Fibroblast of the aortic adventitia (primary cell): ENCODE data around the gene KIF1A. TPM values are rescaled to one million over a fixed set of nuclear protein-coding genes. Genes with fewer than 3 reads are reported as not detected.

ENCODE experiments used
- DNase-seq: peaks from one replicate; pipeline ENCODE4 v3.0.0-alpha.2; 2010; ENCODE audit warnings: low read depth
- H3K4me3 ChIP-seq: 2 replicates; pipeline ENCODE4 v1.5.1; 2011; ENCODE audit warnings: low read depth, mild to moderate bottlenecking, control low read depth, low read length, moderate library complexity
- total RNA-seq: library from RNA; depleted of rRNA; stranded (reverse); fragments of >200 nt; gene quantifications from 2 replicates; pipeline ENCODE4 v1.2.3, GENCODE V29; 2012; ENCODE audit warnings: low replicate concordance
- TF ChIP-seq, protein P1 (sequence below): IDR thresholded peaks from 2 replicates; pipeline ENCODE4 v1.5.1; 2011; ENCODE audit warnings: mild to moderate bottlenecking, low read length, control low read depth, inconsistent platforms; ENCODE audit not compliant: insufficient read depth

Gene KIF1A, protein sequence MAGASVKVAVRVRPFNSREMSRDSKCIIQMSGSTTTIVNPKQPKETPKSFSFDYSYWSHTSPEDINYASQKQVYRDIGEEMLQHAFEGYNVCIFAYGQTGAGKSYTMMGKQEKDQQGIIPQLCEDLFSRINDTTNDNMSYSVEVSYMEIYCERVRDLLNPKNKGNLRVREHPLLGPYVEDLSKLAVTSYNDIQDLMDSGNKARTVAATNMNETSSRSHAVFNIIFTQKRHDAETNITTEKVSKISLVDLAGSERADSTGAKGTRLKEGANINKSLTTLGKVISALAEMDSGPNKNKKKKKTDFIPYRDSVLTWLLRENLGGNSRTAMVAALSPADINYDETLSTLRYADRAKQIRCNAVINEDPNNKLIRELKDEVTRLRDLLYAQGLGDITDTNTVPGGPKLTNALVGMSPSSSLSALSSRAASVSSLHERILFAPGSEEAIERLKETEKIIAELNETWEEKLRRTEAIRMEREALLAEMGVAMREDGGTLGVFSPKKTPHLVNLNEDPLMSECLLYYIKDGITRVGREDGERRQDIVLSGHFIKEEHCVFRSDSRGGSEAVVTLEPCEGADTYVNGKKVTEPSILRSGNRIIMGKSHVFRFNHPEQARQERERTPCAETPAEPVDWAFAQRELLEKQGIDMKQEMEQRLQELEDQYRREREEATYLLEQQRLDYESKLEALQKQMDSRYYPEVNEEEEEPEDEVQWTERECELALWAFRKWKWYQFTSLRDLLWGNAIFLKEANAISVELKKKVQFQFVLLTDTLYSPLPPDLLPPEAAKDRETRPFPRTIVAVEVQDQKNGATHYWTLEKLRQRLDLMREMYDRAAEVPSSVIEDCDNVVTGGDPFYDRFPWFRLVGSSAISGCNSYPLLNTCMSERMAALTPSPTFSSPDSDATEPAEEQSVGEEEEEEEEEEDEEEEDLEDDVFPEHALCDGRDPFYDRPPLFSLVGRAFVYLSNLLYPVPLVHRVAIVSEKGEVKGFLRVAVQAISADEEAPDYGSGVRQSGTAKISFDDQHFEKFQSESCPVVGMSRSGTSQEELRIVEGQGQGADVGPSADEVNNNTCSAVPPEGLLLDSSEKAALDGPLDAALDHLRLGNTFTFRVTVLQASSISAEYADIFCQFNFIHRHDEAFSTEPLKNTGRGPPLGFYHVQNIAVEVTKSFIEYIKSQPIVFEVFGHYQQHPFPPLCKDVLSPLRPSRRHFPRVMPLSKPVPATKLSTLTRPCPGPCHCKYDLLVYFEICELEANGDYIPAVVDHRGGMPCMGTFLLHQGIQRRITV (N-terminal part only)
- total RNA-seq, result under 0.01 TPM in 1 of 2 replicates, not detected in the other

DNA sequence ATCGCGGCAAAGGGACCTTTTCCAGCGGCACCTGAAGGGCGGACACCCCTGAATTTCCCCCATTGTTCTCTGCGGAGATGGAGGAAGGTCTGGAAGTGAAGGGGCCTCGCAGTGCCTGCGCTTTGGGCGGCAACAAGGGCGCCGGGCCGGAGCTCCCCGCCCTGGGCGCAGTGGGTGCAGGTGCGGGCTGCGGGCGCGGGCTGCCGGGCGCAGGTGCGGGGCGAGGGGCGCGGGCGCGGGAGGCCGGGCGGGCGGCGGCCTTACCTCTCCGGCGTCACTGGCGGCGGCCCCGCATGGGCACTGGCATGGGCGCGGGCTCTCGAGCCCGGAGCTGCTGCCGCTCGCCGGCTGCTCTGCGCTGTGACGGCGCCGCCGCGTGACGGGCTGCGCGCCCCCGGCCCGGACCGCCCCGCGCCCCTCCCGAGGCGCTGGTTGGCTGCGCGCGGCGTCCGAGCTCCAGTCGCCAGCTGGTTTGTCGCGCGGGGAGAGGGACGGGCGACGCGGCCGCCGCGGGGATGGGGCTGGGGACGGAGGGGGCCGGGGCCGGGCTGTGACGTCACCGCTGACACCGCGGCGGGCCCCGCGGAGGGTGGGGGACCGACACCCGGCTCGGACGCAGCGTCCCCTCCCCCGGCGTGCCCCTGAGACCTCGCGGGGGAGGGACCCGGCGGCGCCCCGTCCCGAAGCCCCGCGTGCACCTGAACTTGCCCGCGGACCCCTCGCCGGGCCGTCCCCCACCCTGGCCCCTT, at the start of gene KIF1A:
Gene KIF1A (minus strand): TSS at position 362 of the 749 bp plus-strand sequence. CDS start 22,467 bp downstream, outside the sequence.
- no peak for DNase-seq

DNA sequence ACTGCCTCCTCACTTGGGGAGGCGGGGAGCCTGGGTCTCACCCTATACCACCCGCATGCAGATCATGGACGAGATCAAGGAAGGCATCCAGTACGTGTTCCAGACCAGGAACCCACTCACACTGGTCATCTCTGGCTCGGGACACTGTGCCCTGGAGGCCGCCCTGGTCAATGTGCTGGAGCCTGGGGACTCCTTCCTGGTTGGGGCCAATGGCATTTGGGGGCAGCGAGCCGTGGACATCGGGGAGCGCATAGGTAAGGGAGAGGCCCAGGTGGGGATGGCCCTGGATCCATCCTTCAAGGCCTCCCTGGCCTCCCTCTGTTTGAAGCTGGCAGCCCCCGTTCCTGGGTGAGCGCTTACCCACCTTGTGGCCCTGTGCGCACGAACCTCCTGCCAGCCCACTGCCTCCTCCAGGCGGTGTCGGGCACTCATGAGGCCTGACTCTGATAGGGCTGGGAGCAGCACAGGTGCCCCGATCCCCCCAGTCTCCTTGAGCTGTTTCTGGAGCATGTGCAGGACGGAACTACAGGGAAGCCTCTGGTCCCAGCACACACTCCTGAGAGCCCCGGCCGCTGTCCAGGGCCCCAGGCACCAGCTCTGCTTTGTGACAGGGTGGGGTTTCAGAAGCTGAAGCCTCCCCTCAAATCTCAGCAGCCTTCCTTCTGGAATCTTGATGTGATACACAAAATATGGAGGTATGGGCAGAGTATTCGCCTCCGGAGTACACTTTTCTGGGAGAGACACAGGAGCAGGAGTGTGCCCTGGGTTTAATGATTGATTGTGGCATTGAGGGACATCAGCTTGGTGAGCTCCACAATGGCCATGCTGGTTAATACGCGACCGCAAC, 49.3 kb upstream of the KIF1A start:
- TF ChIP-seq, protein P1, sequence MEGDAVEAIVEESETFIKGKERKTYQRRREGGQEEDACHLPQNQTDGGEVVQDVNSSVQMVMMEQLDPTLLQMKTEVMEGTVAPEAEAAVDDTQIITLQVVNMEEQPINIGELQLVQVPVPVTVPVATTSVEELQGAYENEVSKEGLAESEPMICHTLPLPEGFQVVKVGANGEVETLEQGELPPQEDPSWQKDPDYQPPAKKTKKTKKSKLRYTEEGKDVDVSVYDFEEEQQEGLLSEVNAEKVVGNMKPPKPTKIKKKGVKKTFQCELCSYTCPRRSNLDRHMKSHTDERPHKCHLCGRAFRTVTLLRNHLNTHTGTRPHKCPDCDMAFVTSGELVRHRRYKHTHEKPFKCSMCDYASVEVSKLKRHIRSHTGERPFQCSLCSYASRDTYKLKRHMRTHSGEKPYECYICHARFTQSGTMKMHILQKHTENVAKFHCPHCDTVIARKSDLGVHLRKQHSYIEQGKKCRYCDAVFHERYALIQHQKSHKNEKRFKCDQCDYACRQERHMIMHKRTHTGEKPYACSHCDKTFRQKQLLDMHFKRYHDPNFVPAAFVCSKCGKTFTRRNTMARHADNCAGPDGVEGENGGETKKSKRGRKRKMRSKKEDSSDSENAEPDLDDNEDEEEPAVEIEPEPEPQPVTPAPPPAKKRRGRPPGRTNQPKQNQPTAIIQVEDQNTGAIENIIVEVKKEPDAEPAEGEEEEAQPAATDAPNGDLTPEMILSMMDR, result no peak
- no peak for DNase-seq
- H3K4me3 ChIP-seq, result no peak overlapping the region

More for the DNA sequence above, at the start of gene KIF1A:
- H3K4me3 ChIP-seq, result no peak within 1 kb of the TSS
- TF ChIP-seq, protein P1, result no peak

DNA sequence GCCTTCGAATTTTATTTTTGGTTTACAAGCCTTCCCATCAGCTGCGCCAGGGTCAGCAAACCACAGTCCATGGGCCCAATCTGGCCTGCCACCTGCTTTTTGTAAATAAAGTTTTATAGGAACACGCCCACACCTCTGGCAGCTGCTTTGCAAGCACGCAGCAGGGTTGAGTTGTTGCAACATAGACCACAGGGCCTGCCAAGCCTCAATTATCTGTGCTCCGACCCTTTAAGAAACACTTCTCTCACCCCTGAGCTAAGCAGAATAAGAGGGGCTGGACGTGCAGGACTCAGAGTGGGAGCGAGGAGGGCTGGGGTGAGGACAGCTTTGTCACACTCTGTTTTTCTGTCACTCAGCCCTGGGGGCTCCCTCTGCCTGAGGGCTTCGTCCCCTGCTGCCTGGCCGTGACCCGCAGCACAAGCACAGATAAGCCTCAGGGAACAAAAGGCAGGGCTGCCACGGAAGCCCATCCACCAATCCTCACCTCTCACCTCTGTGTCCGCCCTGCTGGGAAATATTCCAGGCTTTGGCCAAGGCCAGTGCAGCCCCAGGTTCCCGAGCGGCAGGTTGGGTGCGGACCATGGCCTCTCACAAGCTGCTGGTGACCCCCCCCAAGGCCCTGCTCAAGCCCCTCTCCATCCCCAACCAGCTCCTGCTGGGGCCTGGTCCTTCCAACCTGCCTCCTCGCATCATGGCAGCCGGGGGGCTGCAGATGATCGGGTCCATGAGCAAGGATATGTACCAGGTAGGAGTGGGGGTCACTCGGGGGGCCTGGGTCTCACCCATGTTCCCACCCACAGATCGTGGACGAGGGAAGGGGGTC, 48.5 kb upstream of the KIF1A start, which contains the start of gene AGXT:
Gene AGXT (plus strand): TSS at position 539 of the 823 bp plus-strand sequence. CDS start 42 bp downstream, at position 581.
- DNase-seq, result peak; percentile 42
- TF ChIP-seq, protein P1, result no peak
- H3K4me3 ChIP-seq, result no peak within 1 kb of the TSS

DNA sequence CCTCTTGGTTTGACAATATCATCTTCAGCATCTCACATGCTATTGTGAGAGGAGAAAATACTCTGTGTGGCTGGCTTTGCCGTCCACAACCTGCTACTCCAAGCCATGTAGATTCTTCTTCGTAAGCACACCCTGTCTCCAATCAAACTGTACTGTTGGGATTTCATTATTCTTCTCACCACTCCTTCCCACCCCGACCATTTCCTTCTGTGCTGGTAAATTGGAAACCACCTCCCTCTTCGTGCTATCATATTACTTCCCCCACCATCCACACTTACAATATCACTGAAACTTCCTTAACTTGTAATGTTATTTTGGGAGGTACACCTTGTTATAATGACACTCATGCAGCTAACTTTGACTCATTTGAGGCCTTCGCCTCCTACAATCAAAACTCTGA, 45.4 kb upstream of the KIF1A start:
- TF ChIP-seq, protein P1, result no peak
- no peak overlapping the region for H3K4me3 ChIP-seq
- DNase-seq, result no peak

DNA sequence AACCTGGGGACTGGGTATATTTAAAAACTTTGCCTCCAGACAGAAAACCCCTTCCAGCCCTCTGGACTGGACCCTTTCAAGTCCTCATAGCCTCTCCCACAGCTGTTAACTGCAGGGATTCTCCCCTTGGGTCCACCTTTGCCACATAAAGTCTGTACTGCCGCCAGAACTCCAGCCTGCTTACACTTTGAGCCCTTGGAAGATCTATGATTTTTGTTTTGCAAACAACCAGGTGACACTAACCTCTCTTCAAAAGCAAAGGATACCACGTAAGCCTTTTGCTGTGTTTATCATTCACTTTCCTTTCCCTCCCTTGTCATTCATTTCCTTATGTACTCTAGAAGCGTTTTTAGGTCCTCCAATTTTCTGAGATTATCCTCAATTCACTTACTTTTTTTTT, 44.5 kb upstream of the KIF1A start:
- DNase-seq, result no peak
- TF ChIP-seq, protein P1, result no peak
- no peak overlapping the region for H3K4me3 ChIP-seq
